ENCODE results near the gene SLC25A6.

GRCh38 chrX:1336948-1337779 is 54.7 kb downstream of the SLC25A6 start:
- TF ChIP-seq CTCF (IDR thresholded peaks at IDR 0.05 in 4 of 5, conservative IDR thresholded peaks at IDR 0.05 in 1 of 5), result no peak
- TF ChIP-seq POLR2A (IDR thresholded peaks at IDR 0.05), result no peak
